ENCODE data around the gene SGCB.

Gene SGCB

DNA sequence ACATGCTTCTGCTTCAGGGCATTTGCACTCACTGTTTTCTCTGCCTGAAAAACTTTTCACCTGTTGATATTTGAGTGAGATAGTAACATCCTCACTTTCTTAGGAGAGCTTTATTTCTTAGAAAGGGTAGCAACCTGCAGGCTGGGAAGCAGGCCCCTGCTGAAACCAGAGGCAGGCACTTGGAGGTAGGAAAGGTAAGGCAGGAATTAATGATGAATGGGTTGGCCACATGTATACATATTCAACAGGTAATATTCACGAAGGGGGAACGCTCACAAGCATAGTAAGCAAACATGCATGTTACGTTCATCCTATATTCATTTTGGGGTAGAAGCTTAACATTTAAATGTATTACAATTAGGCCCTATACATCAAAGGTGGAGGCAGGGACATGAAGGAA is 16.2 kb upstream of the SGCB start:
- Histone ChIP-seq H3K4me1 (ENCODE audit: control insufficient read depth, insufficient read depth, low read length) (no peaks in the 10 kb centered on the region; the same call in 1 of the 2 replicates), H3K9ac (ENCODE audit: low read length) (no peak overlapping the region), H3K9me3 (ENCODE audit: control insufficient read depth, insufficient read depth, low read depth, low read length) (peaks cover 2% of the 10 kb centered on the region), H3K27ac (ENCODE audit: low read depth, low read length) (no peak overlapping the region), H3K36me3 (ENCODE audit: control insufficient read depth, insufficient read depth, low read length) (no peaks in the 10 kb centered on the region), H3K27me3 (ENCODE audit: control insufficient read depth, insufficient read depth, low read length) (peaks cover 12% of the 10 kb centered on the region; the same call in 1 of the 2 replicates), H3K4me3 (ENCODE audit: low read depth, low read length) (no peak overlapping the region)

GRCh38 chr4:52052475-52052780 is 14.3 kb upstream of the SGCB start:
- H3K9ac ChIP-seq (ENCODE audit: low read length) = no peak overlapping the region
- H3K27ac ChIP-seq (ENCODE audit: low read depth, low read length) = no peak overlapping the region

GRCh38 chr4:52051615-52052474 is 13.7 kb upstream of the SGCB start:
- peaks cover 11% of the 10 kb centered on the region for H3K9me3 ChIP-seq (ENCODE audit: control insufficient read depth, insufficient read depth, low read depth, low read length)
- H3K9ac ChIP-seq (ENCODE audit: low read length) = no peak overlapping the region
- no peaks in the 10 kb centered on the region for H3K36me3 ChIP-seq (ENCODE audit: control insufficient read depth, insufficient read depth, low read length)
- H3K27me3 ChIP-seq (ENCODE audit: control insufficient read depth, insufficient read depth, low read length) = peaks cover 12% of the 10 kb centered on the region; the same call in 1 of the 2 replicates
- peak overlapping the region; percentile 74 for H3K4me3 ChIP-seq (ENCODE audit: low read depth, low read length)
- no peaks in the 10 kb centered on the region; the same call in 1 of the 2 replicates for H3K4me1 ChIP-seq (ENCODE audit: control insufficient read depth, insufficient read depth, low read length)
- no peak overlapping the region for H3K27ac ChIP-seq (ENCODE audit: low read depth, low read length)

More at GRCh38 chr4:52052475-52052780, 14.3 kb upstream of the SGCB start:
- Histone ChIP-seq H3K9me3 (ENCODE audit: control insufficient read depth, insufficient read depth, low read depth, low read length) (peaks cover 11% of the 10 kb centered on the region), H3K4me3 (ENCODE audit: low read depth, low read length) (peak overlapping the region; percentile 74), H3K36me3 (ENCODE audit: control insufficient read depth, insufficient read depth, low read length) (no peaks in the 10 kb centered on the region), H3K27me3 (ENCODE audit: control insufficient read depth, insufficient read depth, low read length) (peaks cover 12% of the 10 kb centered on the region; the same call in 1 of the 2 replicates), H3K4me1 (ENCODE audit: control insufficient read depth, insufficient read depth, low read length) (no peaks in the 10 kb centered on the region; the same call in 1 of the 2 replicates)

DNA sequence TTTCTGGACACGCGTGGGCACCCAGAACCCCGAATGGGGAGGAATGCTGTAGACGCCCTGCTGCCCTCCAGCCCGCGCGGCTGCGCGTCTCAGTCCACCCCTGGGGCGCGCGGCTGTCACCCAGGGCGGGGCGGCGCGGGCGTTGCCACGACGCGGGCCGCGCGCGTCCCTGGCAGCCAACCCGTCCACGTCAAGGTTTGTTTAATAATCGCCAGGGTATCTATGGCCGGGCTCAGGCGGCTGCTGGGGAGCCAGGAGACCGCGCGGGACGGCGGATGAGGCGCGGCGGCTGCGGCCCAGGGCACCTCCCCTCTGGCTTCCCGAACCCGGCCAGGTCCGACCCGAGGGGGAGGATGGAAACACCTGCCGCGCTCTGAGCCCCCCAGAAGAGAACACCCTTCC is 13.1 kb upstream of the SGCB start, which contains the start of gene SPATA18:
TSS of gene SPATA18 (plus strand) at position 92 of the 402 bp plus-strand sequence. CDS start 401 bp downstream, outside the sequence.
- peak within 1 kb of the TSS; percentile 74 for H3K4me3 ChIP-seq (ENCODE audit: low read depth, low read length)
- H3K27ac ChIP-seq (ENCODE audit: low read depth, low read length) = no peak within 1 kb of the TSS
- H3K27me3 ChIP-seq (ENCODE audit: control insufficient read depth, insufficient read depth, low read length) = peaks cover 12% of the 10 kb centered on the region; the same call in 1 of the 2 replicates
- H3K36me3 ChIP-seq (ENCODE audit: control insufficient read depth, insufficient read depth, low read length) = no peaks in the 10 kb centered on the region
- H3K9me3 ChIP-seq (ENCODE audit: control insufficient read depth, insufficient read depth, low read depth, low read length) = peaks cover 11% of the 10 kb centered on the region
- H3K4me1 ChIP-seq (ENCODE audit: control insufficient read depth, insufficient read depth, low read length) = no peaks in the 10 kb centered on the region; the same call in 1 of the 2 replicates
- H3K9ac ChIP-seq (ENCODE audit: low read length) = no peak within 1 kb of the TSS

DNA sequence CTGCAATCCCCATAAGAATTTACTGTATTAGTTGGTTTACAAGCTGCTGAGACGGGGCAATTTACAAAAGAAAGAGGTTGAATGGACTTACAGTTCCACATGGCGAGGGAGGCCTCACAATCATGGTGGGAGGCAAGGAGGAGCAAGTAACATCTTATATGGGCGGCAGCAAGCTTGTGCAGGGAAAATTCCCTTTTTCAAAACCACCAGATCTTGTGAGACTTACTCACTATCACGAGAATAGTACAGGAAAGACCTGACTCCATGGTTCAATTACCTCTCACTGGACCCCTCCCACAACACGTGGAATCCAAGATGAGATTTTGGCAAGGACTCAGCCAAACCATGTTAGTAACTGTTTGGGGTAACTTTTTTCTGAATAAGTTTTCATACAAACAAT is 11.2 kb upstream of the SGCB start:
- Histone ChIP-seq H3K36me3 (ENCODE audit: control insufficient read depth, insufficient read depth, low read length) (no peaks in the 10 kb centered on the region), H3K9me3 (ENCODE audit: control insufficient read depth, insufficient read depth, low read depth, low read length) (peaks cover 11% of the 10 kb centered on the region), H3K27me3 (ENCODE audit: control insufficient read depth, insufficient read depth, low read length) (peaks cover 12% of the 10 kb centered on the region; the same call in 1 of the 2 replicates), H3K4me1 (ENCODE audit: control insufficient read depth, insufficient read depth, low read length) (no peaks in the 10 kb centered on the region; the same call in 1 of the 2 replicates), H3K9ac (ENCODE audit: low read length) (no peak overlapping the region), H3K27ac (ENCODE audit: low read depth, low read length) (no peak overlapping the region), H3K4me3 (ENCODE audit: low read depth, low read length) (no peak overlapping the region)

GRCh38 chr4:52045028-52045427 is 6.9 kb upstream of the SGCB start:
- Histone ChIP-seq H3K27me3 (ENCODE audit: control insufficient read depth, insufficient read depth, low read length) (peaks cover 19% of the 10 kb centered on the region), H3K9ac (ENCODE audit: low read length) (no peak overlapping the region), H3K27ac (ENCODE audit: low read depth, low read length) (no peak overlapping the region), H3K36me3 (ENCODE audit: control insufficient read depth, insufficient read depth, low read length) (no peaks in the 10 kb centered on the region), H3K4me3 (ENCODE audit: low read depth, low read length) (no peak overlapping the region), H3K9me3 (ENCODE audit: control insufficient read depth, insufficient read depth, low read depth, low read length) (peaks cover 11% of the 10 kb centered on the region), H3K4me1 (ENCODE audit: control insufficient read depth, insufficient read depth, low read length) (no peaks in the 10 kb centered on the region)

DNA sequence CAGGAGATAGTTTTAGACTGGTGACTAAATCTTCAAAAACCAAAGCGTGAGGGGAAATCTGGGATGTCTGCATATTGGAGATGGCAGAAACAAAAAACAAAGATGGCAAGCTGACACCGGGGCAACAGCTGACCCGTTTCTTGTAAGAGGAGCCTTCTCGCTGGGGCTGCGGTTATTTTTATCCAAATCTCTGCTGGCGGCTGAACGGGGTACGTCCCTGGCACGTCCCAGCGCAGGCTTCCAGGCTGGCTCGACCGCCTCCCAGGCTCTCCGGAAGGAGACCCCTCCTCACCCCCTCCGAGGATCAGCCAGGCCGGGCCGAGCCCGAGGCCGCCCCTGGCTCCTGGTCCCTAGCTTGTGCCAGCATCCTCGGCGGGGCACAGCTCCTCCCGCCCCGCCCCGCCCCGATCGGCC is 403 bp downstream of the SGCB start:
- Histone ChIP-seq H3K27me3 (ENCODE audit: control insufficient read depth, insufficient read depth, low read length) (peaks cover 30% of the 10 kb centered on the region), H3K9ac (ENCODE audit: low read length) (peak overlapping the region; percentile 81), H3K9me3 (ENCODE audit: control insufficient read depth, insufficient read depth, low read depth, low read length) (no peaks in the 10 kb centered on the region), H3K4me3 (ENCODE audit: low read depth, low read length) (peak overlapping the region; percentile 93), H3K27ac (ENCODE audit: low read depth, low read length) (no peak overlapping the region), H3K36me3 (ENCODE audit: control insufficient read depth, insufficient read depth, low read length) (peaks cover 4% of the 10 kb centered on the region), H3K4me1 (ENCODE audit: control insufficient read depth, insufficient read depth, low read length) (0 out of 2 replicates have a peak, but pooled peaks cover 9% of the 10 kb centered on the region)

DNA sequence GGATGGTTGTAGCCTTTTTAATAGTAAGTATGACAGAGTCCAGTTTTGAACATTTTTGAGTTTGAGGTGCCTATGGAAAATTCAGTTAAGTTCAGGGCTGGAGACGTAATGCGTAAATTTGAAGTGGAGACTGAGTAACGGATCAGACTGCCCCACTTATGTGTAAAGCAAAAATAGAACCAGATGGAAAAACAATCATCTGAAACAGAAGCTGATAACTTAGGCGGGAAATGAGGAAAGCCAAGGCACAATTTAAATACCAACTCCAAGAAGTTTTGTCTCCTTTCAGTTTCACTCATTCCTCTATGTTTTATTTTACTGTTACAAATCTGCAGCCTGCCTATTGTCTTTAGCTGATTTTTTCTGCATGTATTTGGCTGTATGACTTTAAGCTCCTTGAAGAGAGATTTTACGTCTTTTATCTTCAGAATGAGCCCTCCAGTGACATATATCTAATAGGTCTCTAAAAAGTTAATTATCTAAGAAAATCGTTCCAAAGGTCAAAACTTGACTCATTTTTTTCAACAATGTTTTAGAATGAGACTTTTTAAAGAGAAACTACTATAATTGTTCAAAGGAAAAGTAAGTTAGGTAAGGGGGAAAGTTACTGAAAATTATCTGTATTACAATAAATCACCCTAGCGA is 1.1 kb downstream of the SGCB start:
- Histone ChIP-seq H3K27ac (ENCODE audit: low read depth, low read length) (no peak overlapping the region), H3K36me3 (ENCODE audit: control insufficient read depth, insufficient read depth, low read length) (peaks cover 6% of the 10 kb centered on the region), H3K9me3 (ENCODE audit: control insufficient read depth, insufficient read depth, low read depth, low read length) (no peaks in the 10 kb centered on the region), H3K4me3 (ENCODE audit: low read depth, low read length) (peak overlapping the region; percentile 93), H3K4me1 (ENCODE audit: control insufficient read depth, insufficient read depth, low read length) (0 out of 2 replicates have a peak, but pooled peaks cover 9% of the 10 kb centered on the region), H3K27me3 (ENCODE audit: control insufficient read depth, insufficient read depth, low read length) (peaks cover 26% of the 10 kb centered on the region), H3K9ac (ENCODE audit: low read length) (peak overlapping the region; percentile 81)

- H3K4me1 ChIP-seq (ENCODE audit: control insufficient read depth, insufficient read depth, low read length) = 0 out of 2 replicates have a peak, but pooled peaks cover 9% of the 10 kb centered on the region
- no peaks in the 10 kb centered on the region for H3K9me3 ChIP-seq (ENCODE audit: control insufficient read depth, insufficient read depth, low read depth, low read length)
Measured at GRCh38 chr4:52035190-52035589, 2.9 kb downstream of the SGCB start.

GRCh38 chr4:52032005-52032404 is 6.1 kb downstream of the SGCB start:
- no peak overlapping the region for H3K4me3 ChIP-seq (ENCODE audit: low read depth, low read length)
- H3K9ac ChIP-seq (ENCODE audit: low read length) = no peak overlapping the region
- H3K27me3 ChIP-seq (ENCODE audit: control insufficient read depth, insufficient read depth, low read length) = no peaks in the 10 kb centered on the region
- no peak overlapping the region for H3K27ac ChIP-seq (ENCODE audit: low read depth, low read length)
- peaks cover 44% of the 10 kb centered on the region for H3K36me3 ChIP-seq (ENCODE audit: control insufficient read depth, insufficient read depth, low read length)
- H3K9me3 ChIP-seq (ENCODE audit: control insufficient read depth, insufficient read depth, low read depth, low read length) = no peaks in the 10 kb centered on the region
- no peaks in the 10 kb centered on the region for H3K4me1 ChIP-seq (ENCODE audit: control insufficient read depth, insufficient read depth, low read length)

More at GRCh38 chr4:52035190-52035589, 2.9 kb downstream of the SGCB start:
- no peak overlapping the region for H3K9ac ChIP-seq (ENCODE audit: low read length)
- H3K27me3 ChIP-seq (ENCODE audit: control insufficient read depth, insufficient read depth, low read length) = peaks cover 16% of the 10 kb centered on the region
- H3K36me3 ChIP-seq (ENCODE audit: control insufficient read depth, insufficient read depth, low read length) = peaks cover 22% of the 10 kb centered on the region
- H3K27ac ChIP-seq (ENCODE audit: low read depth, low read length) = no peak overlapping the region
- no peak overlapping the region for H3K4me3 ChIP-seq (ENCODE audit: low read depth, low read length)

DNA sequence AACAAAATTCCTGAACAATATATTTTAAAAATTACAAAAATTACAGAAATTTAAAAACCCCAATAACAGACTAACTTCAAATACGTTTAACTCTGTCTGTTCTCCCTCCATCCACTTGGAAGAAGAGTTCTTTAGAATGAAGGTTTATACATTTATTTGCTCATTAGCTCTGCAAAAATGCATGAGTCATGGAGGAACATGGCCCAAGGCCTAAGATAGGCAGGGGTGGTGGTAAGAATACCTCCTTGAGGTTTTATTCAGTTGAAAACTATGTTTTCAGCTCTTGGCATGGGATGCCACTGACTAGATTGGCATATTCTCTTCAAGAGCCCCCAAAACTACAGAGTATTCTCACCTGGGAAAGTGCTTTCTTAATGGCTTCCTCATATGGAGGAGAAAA is 9.1 kb downstream of the SGCB start:
- H3K9ac ChIP-seq (ENCODE audit: low read length) = no peak overlapping the region
- H3K27me3 ChIP-seq (ENCODE audit: control insufficient read depth, insufficient read depth, low read length) = no peaks in the 10 kb centered on the region
- H3K9me3 ChIP-seq (ENCODE audit: control insufficient read depth, insufficient read depth, low read depth, low read length) = no peaks in the 10 kb centered on the region
- H3K4me1 ChIP-seq (ENCODE audit: control insufficient read depth, insufficient read depth, low read length) = no peaks in the 10 kb centered on the region
- H3K4me3 ChIP-seq (ENCODE audit: low read depth, low read length) = no peak overlapping the region
- H3K27ac ChIP-seq (ENCODE audit: low read depth, low read length) = no peak overlapping the region
- peaks cover 63% of the 10 kb centered on the region for H3K36me3 ChIP-seq (ENCODE audit: control insufficient read depth, insufficient read depth, low read length)
